G401.6 (cell line): ENCODE measurements around the gene SIAH2.
A peak's percentile ranks its signal among the peaks of the same experiment; 100 is the strongest.
"Not testable (repeated sequence)": the region's sequence is repeated elsewhere in the genome, so short reads cannot be mapped to it uniquely, and the experiment has no call there.

Experiments used
- FAIRE-seq: peaks from 2 replicates; lab custom pipeline; 2012; peaks lifted over from hg19 to GRCh38; lab: Jason Lieb, UNC

The SIAH2 gene, protein sequence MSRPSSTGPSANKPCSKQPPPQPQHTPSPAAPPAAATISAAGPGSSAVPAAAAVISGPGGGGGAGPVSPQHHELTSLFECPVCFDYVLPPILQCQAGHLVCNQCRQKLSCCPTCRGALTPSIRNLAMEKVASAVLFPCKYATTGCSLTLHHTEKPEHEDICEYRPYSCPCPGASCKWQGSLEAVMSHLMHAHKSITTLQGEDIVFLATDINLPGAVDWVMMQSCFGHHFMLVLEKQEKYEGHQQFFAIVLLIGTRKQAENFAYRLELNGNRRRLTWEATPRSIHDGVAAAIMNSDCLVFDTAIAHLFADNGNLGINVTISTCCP

DNA sequence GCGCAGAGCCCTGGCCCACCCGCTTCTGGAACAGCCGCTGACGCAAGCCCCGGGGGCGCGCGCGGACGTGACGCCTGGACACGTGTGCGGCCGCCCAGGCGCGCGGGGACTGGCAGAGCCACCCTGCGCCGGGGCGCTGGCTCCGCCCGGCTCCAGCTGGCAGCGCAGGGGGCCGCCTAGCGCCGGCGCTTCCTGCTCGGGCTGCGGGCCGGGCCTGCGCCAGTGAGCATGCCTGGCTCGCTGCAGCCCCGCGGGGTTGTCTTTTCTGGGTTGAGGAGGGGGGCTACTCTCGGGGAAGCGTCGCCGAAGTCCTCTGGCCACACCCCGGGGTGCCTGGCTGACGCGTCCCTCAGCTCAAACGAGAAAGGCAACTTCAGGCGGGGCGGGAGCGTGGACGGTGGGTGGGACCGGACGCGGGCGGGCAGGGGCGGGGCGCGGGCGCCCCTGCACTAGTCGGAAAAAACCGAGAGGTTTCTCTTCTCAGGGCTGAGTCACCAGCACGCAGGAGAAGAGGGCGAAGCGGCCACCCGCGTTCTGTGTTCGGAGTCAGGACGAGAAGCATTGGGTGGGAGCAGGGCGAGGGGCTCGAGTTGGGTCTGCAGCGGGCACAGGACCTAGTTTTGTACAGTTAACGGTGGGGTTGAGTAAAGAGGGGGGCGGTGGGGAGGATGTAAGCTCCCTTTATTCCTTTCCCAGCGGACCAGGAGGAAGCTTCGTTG, at the start of gene SIAH2:
SIAH2 (minus strand) TSS at position 48 of the 719 bp plus-strand sequence. CDS start 320 bp downstream, outside the sequence.
- no peak for FAIRE-seq

DNA sequence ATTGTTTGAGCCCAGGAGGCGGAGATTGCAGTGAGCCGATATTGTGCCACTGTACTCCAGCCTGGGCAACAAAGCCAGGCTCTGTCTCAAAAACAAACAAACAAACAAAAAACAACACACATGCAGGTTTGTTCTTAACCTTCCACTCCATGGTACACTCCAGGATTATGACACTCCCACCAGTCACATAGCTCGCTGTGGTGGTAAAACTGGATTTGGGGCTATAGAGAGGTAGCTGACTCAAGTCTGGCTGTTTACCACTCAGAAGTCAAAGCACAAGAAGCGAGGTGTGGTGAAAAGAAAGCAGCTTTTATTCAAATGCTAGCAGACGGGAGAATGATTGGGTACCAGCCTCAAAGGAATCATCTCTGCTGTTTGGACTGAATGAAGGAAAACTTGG, 49.0 kb upstream of the SIAH2 start:
- no peak for FAIRE-seq

DNA sequence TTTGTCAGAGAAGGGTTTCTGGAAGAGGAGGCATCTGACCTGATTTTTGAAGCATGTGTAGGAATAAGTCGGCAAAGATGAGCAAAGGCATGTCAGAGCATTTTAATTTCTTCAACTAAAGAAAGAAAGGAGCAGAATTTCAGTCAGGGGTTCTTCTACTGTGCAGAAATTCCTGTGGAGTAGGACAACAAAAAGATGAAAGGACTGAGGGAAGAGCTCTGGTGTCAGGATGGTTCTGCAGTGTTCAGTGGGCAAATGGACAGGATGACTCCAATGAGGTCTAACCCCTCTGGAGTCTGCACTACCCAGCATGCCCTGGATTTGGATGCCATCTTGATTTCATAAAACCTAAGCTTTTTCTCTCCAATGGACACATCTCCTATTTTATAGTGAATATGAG, 47.7 kb upstream of the SIAH2 start:
- no peak for FAIRE-seq

DNA sequence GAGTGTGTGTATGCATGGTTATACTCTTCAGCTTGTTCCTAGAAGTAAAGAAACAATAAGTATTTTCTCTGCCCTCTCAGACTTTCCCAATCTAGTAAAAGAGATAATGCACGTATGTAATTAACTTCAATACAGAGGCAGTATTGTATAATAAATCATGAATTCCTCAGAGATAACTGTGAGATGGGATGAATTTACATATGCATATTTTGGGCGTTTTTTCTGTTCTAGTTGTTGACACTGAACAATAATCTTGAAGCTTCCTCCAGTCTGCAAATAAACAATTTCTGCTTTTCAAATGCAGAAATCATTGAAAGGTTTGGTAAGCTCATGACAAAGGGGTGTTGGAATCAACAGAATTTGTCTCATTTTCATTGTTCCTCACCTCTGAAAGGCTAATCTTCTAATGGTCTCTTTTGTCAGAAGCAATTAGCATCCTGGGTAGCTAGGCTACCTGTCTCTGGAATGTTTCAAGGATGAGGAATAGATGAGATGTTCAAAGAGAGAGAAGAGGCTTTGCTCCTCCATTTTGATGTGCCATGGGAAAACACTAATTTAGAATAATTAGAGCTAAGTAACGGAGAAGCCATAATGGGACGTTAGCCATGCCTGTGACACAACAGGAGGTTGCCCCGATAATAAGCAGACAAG, 43.3 kb upstream of the SIAH2 start:
- FAIRE-seq: no peak

DNA sequence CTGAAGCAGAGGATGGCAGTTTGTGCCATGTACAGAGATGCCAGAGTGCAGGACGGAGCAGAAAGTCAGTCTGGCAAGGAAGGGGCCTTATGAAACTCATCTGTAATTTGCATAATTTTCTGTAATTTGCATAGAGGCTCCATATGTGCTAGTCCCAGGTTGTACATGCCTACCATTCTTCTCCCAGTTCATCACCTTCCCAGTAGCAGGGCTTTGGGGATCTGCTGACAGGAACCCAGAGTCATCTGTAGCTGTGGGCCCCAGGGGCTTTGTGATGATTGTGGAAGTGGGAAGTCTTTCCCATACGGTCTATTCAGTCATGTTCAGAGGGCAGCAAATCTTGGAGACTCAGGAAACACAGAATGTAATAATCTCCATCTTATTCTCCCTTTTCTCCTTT, 42.4 kb upstream of the SIAH2 start:
- FAIRE-seq: no peak

DNA sequence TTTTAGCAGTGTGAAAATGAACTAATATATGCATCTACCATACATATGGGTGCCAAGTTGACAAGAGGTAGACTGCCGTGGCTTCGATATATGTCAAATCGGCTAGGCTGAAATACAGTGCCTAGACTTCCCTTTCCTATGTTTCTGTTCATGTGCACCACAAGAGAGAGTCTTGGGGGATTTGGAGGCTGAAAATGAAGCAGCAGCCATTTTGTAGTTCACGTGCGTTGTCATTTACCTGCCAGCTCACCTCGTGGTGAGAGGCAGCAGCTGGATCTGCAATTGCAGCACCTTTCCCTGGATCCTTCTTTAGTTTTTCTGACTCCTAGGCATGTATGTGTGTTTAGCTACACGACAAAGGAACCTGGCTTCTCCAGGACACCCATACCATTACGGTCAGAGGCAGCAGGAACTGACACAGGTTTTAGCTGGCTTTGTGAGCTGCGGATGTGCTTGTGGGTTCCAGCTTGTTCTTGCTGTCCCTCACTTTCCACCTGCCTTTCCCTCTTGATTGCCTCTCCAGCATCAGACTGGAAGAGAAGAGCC, 40.5 kb upstream of the SIAH2 start:
- FAIRE-seq: no peak

DNA sequence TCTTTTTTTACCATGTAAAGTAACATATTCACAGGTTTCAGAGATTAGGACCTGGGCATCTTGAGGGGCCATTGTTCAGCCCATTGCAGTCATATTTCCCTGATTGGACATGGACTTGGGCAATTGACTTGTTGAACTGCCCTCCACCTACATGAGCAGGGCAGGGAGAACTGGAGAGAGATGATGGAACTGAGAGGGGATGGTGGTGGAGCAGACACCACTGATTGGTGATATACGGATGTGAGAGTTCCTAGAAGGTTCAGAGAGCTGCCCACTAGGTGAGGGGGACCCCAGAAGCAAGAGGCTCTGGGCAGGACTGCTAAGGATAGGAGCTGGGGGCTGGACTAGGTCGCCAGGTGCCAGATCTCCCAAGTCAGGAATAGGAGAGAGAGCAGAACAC, 37.8 kb upstream of the SIAH2 start:
- no peak for FAIRE-seq

DNA sequence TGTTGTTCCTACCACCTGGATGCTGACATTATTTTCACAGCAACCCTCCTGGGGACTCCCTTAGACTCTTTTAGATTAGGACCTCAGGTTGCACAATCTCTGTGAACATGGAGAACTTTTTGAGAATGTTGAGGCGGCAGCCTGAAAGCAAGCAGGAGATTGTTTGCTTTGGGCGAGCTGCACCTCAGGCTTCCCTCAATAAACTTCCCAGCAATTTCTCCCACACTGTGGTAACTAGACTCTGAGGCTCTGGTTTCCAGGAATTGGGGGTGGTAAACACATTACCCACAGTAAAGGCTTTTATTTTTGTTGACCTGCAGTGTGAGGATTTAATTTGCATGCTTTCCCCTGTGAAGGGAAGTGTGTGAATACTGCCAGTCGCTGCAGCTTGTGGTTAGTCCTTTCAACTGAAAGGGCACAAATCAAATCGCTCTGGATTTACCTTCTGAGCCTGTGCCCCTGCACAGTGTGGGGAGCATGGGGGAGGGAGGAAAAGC, 35.2 kb upstream of the SIAH2 start:
- FAIRE-seq: no peak

DNA sequence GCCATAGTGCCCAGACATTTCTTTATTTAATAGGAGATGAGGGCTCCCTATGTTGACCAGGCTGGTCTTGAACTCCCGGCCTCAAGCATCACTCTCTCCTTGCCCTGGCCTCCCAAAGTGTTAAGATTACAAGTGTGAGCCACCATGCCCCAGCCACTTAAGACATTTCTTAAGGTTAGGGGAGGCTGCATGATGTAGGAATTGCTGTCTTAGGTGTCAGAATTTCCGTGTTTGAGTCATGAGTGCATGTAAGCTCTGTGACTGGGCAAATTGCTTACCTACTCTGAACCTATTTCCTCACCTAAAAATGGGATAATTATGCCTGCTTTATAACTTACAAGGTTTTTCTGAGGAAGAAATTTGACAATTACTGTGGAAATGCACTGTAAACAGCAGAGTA, 34.2 kb upstream of the SIAH2 start:
- FAIRE-seq: no peak

DNA sequence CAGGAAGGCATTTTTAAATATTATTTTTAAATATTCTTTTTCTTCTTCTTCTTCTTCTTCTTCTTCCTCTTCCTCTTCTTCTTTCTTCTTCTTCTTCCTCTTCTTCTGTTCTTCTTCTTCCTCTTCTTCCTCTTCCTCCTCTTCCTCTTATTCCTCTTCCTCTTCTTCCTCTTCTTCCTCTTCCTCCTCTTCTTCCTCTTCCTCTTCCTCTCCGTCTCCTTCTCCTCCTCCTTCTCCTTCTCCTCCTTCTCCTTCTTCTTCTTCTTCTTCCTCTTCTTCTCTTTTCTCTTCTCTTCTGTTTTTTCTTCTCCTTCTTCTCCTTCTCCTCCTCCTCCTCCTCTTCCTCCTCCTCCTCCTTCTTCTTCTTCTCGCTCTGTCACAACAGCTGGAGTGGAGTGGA, 33.6 kb upstream of the SIAH2 start:
- not testable (repeated sequence) for FAIRE-seq

DNA sequence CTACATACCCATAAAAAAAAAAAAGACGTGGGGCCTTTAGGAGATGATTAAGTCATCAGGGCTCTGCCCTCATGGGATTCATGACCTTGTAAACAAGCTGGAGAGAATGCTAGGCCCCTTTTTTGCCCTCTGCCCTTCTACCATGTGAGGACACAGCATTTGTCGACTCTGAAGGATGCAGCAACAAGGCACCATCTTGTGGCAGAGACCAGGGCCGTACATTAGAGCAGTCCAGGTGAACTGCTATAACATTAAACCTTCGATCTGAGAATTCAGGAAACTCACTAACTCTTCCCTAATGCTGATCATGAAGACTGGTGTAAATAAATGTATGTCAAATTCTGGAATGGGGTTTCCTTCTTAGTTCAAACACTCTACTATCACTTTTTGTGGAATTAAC, 30.7 kb upstream of the SIAH2 start:
- FAIRE-seq: no peak

DNA sequence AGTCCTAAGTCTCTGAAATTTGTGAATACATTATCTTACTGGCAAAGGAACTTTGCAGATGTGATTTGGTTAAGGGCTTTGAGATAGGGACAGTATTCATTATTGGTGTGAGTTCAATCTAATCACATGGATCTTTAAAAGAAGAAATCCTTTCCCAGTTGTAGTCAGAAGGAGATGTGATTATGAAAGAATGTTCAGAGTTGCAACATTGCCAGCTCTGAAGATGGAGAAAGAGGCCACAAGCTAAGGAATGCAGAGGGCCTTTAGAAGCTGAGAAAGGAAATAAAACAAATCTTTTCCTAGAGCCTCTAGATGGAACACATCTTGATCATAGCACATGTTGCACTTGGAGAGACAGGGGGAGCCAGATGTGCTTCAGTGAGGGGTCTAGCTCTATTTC, 27.7 kb upstream of the SIAH2 start:
- no peak for FAIRE-seq

DNA sequence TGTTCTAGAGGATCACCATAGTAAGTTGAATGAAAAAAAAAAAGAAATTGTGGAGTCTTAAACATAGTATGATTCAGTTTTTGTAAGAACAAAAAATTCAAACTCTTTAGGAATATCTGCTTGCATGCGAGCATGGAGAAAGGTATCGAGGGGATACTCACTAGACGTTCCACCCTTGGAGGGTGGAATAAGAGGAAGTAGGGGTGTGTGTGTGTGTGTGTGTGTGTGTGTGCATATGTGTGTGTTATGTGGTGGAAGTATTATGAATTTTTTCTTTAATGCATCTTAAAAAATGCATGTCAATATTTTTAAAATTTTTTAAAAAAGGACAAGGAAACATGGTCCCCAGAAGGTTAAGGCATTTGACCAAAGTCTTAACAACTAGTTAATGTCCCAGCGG, 26.5 kb upstream of the SIAH2 start:
- no peak for FAIRE-seq

DNA sequence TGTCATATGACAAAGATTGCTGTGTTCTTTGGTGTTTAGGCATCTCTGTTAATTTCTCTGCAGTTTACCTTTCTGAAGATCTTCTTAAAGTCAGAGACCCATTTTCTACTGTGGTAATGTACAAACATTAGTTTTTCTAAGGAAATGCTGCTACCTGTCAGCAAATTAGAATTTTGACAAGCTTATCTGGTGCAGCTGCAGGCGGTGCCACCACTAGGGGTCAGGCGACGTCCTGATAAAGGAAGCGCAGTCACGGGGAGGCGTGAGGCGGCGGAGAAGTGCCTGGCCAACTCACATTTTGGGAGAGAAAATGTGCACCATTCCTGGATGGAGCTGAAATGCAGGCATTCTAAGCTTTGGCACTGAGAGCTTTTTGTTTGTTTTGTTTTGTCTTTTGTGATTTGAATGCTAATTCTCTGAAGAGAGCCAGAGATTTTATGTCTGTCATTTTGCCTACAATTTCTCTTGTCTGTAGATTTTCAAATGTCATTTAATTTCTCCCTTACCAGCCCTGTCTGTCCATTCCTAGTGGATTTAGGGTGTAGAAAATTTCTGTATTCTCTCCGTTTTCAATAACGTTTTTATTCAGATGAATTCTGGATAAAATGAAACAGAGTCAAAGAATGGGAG, 24.9 kb upstream of the SIAH2 start:
- FAIRE-seq: peak; percentile 25

DNA sequence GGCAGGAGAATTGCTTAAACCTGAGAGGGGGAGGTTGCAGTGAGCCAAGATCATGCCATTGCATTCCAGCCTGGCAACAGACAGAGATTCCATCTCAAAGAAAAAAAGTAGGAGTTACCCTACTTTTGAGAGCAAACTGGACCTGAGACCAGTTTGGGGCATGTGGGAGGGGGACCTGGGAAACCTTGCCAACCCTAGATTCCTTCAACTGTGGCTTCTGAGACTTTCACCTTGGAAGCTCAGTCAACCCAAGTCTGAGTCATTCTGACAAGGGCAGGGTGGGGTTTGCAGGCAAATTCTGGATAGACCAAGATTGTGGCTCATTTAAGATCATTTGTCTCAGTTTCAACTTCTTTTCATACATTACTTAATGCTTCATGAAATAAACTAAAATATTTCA, 23.8 kb upstream of the SIAH2 start:
- no peak for FAIRE-seq

DNA sequence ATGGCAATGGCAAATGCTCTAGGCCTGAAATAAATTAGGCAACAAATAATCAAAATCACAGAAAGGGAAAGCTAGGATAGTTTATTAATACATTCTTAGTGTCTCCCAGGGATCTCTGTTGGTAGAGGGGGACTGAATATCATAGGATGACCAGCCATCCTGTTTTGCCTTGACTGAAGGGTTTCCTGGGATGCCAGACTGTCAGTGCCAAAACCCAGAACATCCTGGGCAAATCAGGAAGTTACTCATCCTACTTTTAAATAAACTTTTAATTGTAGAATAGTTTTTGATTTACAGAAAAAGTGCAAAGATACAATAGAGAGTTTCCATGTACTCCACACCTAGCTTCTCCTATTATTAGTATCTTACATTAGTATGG, 21.8 kb upstream of the SIAH2 start:
- FAIRE-seq: no peak

DNA sequence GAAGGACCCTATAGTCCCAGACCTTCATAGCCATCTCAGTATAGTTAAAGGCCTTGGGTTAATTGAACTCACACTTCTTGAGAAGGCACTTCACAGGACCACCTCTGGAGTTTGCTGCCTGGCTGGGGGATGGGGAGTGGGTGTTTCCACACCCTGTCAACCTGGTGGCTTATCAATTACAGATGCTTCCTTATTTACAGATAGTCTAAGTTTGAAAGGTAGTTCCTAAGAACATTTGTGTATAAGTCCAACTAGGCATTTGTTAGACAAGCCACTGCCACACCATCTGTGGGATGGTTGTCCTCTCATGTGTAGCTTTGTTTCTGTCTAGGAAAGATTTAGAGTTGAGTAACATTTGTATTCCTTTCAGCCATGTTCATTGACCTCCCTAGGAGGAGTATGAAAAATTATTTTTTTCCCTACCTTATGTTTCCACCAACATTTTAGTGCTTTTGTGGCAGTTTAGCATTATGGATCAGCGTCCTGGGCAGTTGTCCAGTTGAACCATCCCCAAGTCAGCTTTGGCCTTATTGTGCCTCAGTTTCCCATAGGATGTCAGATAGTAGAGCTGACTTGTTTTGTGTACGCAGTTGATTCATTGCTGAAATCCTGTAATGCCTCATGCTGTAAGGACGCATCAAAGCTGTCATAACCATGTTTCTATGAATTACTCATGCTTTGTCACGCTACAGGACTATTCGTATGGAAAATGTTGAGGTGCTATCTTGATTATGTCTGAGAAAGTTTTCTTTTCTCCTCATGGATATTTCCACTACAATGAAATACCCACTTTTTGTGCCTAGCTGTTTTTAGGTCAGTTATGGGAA, 21.2 kb upstream of the SIAH2 start:
- no peak for FAIRE-seq

DNA sequence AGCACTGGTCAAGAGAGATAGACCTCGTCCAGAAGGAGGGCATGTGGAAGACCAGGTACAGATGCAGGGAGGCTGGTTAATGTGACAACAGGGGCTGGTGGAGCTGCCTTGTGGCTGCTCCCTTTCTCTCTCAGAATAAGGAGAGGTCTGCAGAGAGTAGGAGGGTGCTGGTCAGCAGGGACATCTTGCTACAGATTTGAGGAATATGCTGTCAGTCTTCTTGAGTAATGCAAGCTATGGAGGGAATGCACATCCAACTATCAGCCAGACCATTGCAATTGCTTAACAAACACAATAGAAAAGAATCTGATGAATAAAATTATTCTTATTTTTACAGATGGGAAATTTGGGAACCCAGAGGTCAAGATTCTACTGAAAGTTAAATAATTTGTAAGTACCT, 20.3 kb upstream of the SIAH2 start:
- FAIRE-seq: no peak

DNA sequence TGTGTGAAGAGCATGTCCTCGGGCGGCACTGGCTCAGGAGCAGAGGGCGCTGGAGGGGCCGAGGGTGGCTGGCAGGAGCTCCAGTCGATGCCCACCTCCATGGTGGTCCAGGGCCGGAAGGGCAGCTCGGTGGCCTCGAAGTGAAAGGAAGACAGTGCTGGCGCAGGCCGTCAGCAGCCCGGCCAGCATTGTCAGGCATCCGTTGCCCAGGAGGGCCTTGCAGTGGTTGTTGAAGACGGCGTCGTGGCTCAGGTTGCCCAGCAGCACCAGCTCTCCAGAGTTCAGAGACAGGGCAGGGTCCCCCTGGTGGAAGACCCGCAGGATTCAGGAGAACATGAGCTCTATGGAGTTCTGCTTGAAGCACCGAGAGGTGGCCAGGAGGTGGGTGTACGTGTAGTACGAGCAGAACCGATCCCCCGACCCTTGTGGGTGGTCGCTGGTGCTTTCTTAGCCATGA, 16.5 kb upstream of the SIAH2 start:
- no peak for FAIRE-seq

DNA sequence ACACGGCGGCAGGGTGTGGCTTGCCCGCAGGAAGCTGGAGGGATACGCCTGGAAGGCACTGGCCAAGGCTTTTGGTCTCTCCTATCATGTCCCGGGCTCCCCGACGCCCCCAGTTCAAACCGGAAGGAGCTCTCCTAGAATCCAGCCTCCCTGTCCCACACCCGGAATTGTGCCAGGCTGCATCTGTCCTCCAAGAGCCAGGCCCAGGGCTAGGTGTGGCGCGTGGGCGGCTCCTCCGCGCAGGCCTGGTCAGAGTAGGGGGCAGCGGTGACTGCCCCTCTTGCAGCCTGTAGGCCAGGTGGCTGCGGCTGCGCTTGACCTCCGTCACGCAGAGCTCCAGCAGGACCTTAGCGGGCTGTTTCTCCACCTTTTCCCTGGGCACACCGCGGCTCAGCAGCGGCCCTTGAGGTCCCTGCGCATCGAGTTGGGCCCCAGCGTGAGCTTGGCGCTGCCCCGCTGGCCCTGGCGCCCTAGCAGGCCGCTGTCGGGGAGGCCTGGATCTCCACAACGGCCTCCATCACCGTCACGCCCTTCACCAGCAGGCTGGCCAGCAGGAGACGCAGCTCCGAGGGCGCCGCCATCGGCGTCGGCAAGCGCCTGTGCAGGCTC, 15.9 kb upstream of the SIAH2 start:
- no peak for FAIRE-seq

DNA sequence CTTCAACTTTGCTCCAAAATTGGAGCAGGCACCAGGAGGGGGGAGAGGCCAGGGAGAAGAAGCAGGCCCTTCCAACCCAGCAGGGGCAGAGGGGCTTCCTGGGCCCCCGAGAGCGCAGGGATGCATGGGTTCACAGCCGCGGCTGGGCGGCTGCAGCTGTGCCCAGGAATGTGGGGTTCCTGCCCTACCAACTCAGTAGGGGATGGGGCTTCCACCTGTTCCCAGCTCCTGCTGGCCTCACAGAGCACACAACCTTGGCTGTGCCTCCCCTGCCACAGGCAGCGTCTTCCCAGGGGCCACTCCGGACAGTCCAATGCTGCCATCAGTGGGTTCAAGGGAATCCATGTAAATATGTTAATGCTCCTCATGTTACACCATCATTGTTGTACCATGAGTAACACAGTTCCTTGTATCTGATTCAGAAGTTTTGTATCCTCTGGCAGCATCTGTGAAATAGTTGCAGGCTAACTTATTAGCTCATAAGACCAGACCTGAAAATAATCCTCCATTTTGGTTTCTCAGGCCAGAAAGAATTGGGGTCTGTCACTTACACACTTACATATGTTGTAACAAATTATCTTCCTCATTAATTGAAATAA, 12.1 kb upstream of the SIAH2 start:
- no peak for FAIRE-seq
